Fibroblast of mammary gland (primary cell): ENCODE results near the gene CSF1R.

Source experiments
- DNase-seq: peaks from one replicate; pipeline ENCODE4 v3.0.0-alpha.2; 2010; ENCODE audit warnings: low read depth
- H3K4me3 ChIP-seq: 2 replicates; pipeline ENCODE4 v1.5.1; 2011; ENCODE audit warnings: low read depth, mild to moderate bottlenecking, low read length, moderate library complexity; ENCODE audit not compliant: control insufficient read depth
- CTCF ChIP-seq: conservative IDR thresholded peaks from 2 replicates; pipeline ENCODE4 v1.5.1; 2011; ENCODE audit warnings: low read depth, low read length, inconsistent platforms; ENCODE audit not compliant: control insufficient read depth, insufficient read depth

Gene CSF1R

GRCh38 chr5:150131461-150131860 is 45.1 kb upstream of the CSF1R start:
- no peak for TF ChIP-seq CTCF
- no peak for DNase-seq
- no peak overlapping the region for H3K4me3 ChIP-seq

- no peak overlapping the region for H3K4me3 ChIP-seq
- no peak for TF ChIP-seq CTCF
- no peak for DNase-seq
Observed at GRCh38 chr5:150130493-150130922, 44.2 kb upstream of the CSF1R start.

- DNase-seq, result peak; percentile 83
- H3K4me3 ChIP-seq, result no peak overlapping the region
Observed at GRCh38 chr5:150129813-150130492, 43.6 kb upstream of the CSF1R start.

GRCh38 chr5:150129454-150129812 is 43.1 kb upstream of the CSF1R start:
- no peak for TF ChIP-seq CTCF
- H3K4me3 ChIP-seq, result no peak overlapping the region
- no peak for DNase-seq

More at GRCh38 chr5:150129813-150130492, 43.6 kb upstream of the CSF1R start:
- TF ChIP-seq CTCF, result peak; percentile 95

GRCh38 chr5:150126921-150127265 is 40.5 kb upstream of the CSF1R start:
- no peak overlapping the region for H3K4me3 ChIP-seq
- no peak for TF ChIP-seq CTCF
- no peak for DNase-seq

- no peak for TF ChIP-seq CTCF
- H3K4me3 ChIP-seq, result no peak overlapping the region
- DNase-seq, result no peak
Observed at GRCh38 chr5:150126199-150126920, 40.0 kb upstream of the CSF1R start.
